ENCODE data around the gene MEST.

DNA sequence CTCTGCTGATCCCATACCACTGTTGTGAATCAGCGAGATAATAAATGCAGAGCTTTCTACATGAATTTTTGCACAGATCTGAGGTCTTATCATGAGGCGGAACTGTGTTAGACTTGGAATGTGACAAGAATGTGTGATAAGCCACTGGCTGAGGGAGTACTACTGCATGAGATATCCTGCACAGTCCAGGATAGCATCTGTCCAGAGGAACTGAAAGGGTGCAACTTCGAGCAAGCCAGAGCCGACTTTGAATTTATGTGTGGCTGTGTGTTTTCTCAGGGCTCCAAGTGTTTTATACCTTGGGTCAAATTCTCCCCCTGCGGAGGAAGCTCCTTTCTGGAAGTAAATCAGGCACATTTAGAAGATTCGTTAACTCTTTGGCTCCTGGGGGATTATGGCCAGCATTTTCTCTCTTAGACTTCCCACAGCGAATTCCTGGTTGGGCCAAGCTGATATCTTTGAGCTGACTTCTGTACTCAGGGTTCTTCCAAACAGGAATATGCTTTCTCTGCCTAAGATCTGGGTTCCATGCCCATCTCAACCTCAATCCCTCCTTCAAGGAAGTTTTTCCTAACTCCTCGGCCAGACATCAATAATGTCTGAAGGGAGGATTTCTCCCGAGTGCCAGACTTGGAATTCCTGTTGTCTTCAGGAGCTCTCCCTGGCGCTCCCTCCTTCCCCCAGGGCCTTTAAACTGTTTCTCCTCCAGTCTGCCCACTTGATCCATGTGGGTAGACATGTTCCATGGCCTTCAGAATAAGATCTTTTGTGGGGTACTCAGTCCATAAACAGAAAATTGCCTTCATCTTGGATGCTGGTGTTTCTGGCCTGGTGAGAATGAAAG, 2.5 kb upstream of the MEST start:
- TF ChIP-seq, protein P1, sequence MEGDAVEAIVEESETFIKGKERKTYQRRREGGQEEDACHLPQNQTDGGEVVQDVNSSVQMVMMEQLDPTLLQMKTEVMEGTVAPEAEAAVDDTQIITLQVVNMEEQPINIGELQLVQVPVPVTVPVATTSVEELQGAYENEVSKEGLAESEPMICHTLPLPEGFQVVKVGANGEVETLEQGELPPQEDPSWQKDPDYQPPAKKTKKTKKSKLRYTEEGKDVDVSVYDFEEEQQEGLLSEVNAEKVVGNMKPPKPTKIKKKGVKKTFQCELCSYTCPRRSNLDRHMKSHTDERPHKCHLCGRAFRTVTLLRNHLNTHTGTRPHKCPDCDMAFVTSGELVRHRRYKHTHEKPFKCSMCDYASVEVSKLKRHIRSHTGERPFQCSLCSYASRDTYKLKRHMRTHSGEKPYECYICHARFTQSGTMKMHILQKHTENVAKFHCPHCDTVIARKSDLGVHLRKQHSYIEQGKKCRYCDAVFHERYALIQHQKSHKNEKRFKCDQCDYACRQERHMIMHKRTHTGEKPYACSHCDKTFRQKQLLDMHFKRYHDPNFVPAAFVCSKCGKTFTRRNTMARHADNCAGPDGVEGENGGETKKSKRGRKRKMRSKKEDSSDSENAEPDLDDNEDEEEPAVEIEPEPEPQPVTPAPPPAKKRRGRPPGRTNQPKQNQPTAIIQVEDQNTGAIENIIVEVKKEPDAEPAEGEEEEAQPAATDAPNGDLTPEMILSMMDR (conservative IDR thresholded peaks at IDR 0.05) = no peak
- TF ChIP-seq EZH2 (IDR thresholded peaks at IDR 0.05; ENCODE audit: low read depth) = no peak
